GM19438 (cell line): ENCODE measurements around the gene TNFRSF14.
"Not testable (repeated sequence)": the region's sequence is repeated elsewhere in the genome, so short reads cannot be mapped to it uniquely, and the experiment has no call there.

Experiments
- ATAC-seq: cut with Tn5 transposase; IDR thresholded peaks from one replicate; pipeline ENCODE4 v1.9.1; 2021; ENCODE audit warnings: low read depth; ENCODE audit not compliant: unreplicated experiment

TNFRSF14 gene

DNA sequence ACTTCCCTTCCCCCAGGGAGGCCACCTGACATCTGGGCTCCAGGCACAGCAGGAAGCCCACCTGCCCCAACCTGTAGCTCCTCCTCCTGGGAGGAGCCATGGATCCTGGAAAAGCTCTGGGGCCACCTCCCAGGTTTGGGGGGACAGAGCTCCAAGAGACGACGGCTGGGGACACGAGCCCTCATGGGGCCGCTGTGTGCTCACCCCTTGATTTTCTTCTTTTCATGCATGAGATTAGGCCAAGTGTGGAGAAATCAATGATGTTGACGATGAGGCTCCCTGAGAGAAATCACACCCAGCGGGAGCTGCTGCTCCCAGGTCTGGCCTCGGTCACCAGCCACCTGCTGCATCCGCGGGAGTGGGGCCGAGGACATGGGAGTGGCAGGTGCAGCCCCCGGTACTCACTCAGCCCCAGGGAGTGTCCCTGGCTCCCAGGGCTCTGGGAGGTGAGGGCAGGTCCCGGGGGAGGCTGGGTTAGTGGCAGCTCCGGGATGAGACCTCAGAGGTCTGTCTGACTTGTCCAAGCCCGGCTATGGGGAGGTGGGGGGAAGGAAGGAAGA lies 8.7 kb downstream of the TNFRSF14 start:
- no peak for ATAC-seq

DNA sequence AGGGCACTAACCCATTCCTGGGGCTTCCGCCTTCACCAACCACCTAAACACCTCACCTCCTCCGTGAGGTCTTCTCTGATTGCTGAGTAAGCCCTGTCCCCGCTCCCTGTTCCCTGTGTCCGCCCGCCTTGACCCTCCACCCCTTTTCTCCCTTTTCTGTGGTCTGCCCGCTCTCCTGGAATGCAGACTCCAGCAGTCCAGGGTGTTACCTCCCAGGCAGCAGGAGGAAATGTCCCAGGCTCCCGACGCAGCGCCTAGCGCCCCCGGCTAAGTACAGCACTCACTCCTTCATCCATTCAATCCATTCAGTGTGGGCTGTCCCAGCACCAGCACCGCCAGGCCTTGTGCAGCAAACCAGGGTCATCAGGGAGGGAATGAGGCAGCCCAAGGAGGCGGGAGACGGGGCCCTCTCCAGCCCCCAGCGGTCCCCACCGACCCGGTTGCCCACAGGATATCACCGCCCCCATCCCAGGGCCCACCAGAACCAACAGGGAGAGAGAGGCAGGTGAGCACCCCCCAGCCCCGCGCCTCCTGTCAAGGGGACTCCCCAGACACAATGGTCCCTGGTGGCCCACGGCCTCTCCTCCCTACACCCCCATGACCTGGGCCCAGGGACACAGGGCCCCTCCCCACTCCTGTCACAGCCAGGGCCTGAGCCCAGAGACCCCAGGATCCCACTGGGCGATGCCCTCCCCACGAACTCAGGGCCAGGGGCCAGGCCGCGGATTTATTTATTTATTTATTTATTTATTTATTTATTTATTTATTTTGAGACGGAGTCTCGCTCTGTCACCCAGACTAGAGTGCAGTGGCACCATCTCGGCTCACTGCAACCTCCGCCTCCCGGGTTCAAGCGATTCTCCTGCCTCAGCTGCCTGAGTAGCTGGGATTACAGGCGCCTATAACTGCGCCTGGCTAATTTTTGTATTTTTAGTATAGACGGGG lies 10.2 kb downstream of the TNFRSF14 start:
- no peak for ATAC-seq

DNA sequence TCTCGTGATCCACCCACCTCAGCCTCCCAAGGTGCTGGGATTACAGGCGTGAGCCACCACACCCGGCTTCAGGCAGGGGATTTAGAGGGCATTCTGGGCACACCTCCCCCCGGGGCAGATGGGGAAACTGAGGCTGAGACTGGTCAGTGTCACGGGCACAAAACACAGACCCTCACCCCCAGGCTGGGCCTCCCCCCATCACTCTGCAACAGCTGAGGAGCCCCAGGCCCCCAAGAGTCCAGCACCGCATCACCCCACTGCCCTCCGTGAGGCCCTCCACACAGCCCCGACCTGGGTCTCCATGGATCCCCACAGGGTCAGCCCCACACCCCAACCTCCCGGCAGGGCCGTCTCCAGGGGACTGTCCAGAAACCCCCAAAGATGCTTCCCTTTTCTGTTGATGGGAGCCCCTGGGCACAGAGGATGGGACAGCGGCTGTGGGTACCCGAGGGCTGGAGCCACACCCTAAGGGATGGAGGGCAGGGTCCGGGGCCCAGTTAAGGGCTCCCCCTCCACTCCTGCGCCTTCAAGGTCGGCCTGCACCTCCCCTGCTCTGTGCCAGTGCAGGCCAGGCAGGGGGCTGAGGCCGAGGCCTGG lies 11.0 kb downstream of the TNFRSF14 start:
- no peak for ATAC-seq

DNA sequence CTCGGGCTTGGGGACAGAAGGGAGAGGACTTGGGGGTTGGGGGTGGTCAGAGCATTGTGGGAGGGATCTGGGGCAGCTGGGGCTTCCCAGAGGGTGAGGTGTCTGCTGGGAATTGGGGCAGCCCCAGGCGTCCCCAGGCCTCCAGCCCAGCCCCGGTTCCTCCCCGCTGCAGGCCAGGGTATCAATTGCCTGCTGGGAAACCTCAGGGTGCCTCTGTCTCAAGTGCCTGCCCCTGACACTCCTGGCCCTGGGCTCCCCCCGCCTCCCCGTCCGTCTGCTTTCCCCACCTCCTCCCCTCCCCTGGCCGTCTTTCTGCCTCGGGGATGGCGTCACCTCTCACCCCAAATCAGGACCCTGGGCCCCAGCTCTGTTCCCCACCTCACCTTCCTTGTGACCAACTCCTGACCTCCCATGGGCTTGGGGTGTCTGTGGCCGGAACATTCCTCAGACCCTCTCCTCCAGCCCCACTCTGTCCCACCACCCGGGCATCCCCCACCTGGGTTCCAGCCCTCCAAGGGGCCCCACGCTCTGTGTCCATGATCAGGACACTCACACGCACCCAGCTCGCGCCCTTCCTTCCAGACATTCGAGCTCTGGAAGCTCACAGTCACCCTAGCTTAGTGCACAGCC lies 12.1 kb downstream of the TNFRSF14 start:
- ATAC-seq, result not testable (repeated sequence)

DNA sequence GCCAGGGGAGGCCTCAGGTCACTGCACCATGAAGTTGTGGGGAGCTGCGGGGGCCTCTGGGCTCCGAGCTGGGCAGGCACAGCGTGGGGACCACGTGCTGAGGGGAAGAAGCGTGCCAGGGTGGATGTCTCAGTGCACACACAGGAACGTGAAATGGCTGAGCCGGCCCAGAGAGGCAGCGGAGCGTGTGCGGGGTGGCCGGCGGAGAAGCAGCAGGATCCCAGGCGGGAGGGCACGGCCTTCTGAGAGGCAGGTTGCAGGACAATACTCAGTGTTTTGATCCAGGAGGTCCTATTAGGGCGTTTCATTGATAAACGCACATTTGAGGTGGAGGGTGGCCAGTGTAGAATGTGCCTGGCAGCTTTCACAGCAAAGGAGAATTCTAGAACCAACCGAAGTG lies 12.9 kb downstream of the TNFRSF14 start:
- no peak for ATAC-seq

DNA sequence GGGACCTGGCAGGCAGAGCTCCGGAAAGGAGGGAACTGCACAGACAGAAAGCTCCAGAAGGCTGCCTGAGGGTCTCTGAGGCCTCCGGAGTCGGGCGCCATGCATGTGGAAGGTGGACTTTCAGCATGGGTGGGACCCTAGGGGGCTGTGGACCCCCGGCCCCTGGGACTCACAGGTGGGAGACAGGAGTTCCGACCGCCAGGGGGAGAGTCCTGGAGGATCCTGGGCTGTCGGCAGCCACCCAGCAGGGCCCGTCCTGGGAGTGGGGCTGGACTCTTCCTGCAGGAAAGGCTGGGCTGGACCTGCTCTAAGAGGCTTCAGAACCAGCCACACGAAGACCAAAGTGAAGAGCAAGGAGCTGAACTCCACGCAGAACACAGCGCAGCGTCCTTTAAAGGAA lies 13.5 kb downstream of the TNFRSF14 start:
- ATAC-seq, result not testable (repeated sequence)

DNA sequence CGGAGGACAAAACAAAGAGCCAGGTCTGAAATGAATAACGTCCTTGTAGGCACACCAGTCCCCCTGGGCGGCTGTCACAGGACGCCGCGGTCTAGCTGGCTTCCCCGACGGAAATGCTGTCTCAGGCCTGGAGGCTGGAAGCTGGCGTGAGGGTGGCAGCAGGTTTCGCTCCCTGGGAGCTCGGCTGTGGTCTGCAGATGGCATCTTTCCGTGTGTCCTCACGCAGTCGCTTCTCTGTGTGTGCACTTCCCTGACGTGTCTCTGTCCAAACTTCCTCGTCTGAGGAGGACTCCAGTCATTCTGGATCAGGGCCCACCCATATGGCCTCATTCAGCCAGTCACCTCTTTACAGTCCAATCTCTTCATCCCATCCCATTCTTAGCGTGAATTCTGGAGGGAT lies 14.2 kb downstream of the TNFRSF14 start:
- ATAC-seq, result no peak

DNA sequence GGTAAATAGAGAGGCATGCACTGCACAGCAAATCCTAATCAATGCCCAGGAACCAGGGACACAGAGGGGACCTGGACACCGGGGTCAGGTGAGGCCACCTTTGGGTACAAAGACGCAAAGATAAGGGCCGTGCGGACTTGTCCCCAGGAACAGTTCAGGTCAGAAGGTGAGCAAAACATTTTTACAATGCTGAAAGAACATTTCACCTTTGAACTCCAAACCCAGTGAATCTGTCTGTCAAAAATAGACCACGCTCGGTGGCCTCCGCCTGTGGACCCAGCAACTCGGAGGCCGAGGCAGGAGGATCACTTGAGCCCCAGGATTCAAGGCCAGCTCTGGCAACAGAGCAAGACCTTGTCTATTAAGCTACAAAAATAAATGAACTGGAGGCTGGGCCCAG lies 15.2 kb downstream of the TNFRSF14 start:
- no peak for ATAC-seq

DNA sequence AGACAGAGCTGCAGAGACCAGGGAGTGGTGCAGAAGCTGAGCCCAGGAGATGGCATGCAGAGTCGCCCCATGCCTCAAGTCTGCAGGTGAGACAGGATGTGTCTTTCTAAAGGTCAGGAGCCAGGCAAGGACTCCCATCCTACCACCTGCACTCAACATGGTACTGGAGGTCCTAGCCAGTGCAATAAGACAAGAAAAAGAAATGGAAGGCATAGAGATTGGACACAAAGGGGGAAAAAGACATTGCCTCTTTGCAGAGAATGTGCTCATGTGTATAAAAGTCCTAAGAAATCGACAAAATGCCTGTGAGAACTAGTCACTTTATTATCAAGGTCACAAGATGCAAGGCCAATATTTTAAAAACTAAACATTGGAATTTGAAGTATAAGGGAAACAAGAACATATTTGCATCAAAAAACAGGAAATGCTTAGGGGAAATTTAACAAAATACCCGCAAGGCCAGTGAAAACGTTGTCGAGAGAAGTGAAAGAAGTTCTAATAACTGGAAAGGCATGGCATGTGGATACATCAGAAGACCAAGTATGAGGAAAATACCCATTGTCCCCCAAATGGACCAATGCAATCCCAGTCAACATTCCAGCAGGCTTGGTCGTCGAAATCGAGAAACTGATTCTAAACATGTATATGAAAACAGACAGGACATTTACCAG lies 17.2 kb downstream of the TNFRSF14 start:
- no peak for ATAC-seq

DNA sequence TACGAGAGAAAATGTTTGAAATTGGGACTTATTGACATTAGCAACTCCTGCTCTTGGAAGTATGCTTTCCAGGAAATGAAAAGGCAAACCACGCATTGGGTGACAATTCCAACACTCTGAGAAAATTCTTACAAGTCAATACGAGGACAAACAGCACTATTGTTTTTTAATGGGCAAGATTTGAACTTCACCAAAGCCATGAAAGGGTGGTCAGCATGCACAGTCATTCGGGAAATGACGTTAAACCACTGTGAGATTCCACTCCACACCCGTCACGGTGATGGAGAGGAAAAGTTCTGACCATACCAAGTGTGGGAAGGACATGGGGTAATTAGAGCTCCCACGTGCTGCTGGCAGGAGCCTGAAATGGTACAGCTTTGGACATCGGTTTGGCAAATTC lies 18.2 kb downstream of the TNFRSF14 start:
- ATAC-seq, result no peak

DNA sequence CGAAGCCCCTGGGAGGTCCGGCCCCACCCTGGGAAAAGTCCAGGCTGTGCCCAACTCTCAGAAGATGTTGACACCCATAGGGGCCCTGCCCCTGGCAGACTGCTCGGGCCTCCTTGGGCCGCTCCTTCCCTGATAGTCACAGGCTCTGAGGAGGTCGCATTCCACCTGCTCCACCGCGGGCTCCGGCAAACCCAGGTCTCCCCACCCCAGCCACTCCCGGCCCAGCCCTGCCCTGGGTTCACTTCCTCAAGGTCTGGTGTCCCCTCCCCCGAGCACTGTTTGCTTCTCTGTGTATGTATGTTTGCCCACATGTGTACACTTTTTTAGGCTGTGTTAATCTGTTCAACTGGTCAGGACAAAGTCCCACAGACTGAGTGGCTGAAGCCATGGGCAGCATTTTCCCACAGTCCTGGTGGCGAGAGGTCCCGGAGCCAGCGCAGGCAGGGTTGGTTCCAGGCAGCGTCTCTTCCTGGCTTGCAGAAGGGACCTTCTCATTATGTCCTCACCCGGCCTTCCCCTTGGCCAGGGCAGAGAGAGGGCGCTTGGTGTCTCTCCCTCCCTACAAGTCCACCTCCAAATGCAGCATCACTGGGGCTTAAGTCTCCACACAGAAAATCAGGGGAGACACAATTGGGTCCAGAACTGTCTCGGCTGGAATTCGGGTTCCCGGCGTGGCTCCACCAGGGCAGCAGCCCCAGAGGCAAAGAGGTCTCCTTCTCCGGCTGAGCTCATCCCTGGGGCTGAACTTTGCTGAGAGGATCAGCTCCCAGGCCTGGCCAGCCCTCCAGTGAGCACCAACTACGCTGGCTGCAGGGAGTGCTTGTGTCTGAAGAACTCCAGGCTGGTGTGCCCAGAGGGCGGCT lies 19.9 kb downstream of the TNFRSF14 start:
- ATAC-seq, result no peak

DNA sequence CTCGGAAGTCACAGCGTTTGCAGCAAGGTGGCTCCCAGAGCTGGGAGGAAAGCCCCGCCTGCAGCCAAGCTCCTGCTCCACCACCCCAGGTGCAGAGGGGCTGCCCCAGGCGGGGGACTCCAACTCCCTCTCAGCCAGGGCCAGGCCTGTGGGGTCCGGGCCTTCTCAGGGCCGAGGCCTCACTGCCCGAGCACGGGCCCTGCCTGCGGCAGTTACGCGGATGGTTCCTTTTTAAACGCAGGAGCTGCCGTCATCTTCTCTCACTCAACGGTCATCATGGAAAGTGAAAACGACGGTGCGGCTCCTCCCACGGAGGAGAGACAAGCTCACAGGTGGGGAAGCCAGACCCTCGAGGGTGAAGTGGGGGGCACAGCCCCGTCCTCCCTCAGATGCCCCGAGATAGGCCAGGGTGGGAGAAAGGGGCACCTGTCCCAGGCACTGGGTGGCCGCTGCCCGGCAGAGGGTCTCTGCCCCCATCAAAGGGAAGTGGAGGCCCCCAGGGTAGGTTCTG lies 21.4 kb downstream of the TNFRSF14 start:
- ATAC-seq, result peak; percentile 26

DNA sequence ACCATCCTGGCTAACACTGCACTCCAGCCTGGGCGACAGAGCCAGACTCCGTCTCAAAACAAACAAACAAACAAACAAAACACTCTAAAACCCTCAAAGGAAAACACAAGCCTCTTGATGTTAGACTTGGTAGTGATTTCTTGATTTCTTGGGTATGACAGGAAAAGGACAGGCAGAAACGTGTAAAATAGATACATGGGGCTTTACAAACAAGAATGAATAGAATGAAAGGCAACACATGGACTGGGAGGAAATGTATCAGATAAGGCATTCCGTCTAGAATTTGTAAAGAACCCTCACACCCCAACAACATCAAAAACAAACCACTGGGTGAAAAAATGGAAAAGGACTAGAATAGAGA lies 22.6 kb downstream of the TNFRSF14 start:
- no peak for ATAC-seq

DNA sequence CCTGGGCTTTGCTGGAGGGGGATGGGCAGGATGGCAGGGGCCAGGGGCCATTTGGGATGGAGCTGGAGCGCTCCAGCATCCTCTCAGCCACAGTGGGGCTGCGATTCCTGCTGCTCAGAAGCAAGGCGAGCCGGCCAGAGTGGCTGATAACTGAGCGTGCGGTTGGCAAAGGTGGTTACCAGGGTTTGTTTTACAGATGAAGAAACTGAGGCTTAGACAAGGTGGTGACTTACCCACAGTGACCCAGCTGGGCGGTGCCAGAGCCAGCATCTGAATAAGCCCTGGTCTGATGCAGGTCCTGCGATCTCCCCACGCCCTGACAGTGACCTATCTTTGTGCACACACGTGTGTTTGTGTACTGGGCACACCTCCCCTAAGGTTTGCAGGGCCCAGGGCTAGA lies 24.5 kb downstream of the TNFRSF14 start:
- no peak for ATAC-seq

DNA sequence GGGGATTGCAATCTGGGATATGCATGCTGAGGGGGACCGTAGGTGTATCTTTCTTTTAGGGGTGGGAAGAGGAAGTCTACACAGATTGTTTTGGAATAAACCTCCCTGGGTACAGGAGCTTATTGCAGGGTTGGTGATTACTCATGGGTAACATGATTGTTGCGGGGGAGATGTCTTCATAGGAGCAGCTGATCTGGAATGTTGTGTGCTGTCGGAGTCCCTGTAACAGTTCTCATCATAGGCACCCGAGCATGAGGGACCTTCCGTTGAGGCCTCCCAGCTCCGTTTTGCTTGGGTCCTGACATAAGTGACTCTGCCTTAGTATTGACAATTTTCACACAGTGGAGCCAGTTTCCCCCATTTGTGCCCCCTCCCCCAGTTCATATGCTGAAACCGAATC lies 26.2 kb downstream of the TNFRSF14 start:
- ATAC-seq, result no peak

DNA sequence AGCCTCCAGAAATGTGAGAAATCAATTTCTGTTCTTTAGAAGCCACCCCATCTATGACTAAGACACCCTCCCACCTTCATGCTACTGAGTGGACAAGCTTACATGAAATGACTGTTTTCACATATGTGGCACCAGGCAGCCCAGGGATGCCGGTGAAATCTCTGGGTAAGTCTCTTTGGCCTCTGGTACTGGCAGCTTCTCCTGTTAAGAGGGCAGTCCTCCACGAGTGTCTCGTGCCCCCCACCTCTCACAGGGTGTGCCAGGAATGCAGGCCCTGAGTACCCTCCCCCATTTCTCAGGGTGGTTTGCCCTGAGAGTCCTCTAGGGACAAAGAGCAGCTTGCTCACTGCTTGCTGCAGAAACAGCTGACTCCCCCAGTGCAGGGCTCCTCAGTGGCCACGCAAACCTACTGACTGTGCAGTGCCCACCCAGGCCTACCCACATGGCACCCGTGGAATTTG lies 27.2 kb downstream of the TNFRSF14 start:
- no peak for ATAC-seq

DNA sequence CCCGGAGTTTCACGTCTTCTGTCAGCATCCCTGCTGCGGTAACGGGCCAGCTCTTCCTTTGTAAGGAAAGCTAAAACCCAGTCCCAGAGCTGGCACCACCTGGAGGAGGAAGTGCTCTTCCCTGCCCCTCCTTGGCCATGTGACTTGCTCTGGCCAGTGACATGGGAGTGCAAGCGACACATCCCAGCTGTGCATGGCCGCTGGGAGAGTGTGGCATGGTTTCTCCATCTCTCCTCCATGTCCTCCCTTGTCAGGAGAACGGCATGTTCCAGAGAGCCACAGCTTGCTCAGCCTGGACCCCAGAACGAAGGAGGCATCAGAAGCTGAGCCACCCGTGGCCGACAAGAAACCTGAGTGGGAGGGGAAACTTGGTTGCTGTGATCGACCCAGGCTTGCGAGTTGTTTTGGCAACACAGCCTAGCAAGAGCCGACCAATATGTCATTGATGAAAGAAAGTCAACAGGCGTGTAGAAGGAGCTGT lies 27.7 kb downstream of the TNFRSF14 start:
- no peak for ATAC-seq

DNA sequence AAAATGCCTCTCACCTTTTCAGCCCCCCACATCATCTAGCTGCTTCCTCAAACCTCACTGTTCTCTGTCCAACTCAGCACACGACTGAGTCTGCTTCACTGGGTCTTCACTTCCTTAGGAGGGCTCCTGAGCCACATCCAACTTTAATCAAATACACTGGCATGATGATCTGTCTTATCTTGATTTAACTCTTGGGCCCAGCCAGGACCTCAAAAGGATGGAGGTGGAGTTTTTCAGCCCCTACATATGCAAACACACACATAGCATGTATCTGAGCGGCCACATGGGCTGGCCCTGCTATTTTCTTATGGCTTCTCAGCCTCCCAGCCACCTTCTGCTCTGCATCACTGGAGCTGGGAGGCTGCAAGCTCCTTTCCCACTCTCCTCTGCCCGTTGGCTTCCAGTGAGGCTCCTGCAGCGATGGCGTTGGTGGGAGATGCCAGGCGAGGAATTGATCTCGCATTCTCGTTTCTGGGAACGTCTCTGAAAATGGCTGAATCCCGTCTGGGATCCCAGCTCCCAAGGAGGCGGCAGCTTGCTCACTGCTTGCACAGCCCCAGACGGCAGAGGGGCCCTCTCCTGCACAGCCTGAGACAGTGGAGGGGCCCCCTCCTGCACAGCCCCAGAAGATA lies 28.6 kb downstream of the TNFRSF14 start:
- ATAC-seq, result no peak
